Measurements from ENCODE around the gene ZNF438.
A peak's percentile ranks its signal among the peaks of the same experiment; 100 is the strongest.

ZNF438 gene, protein sequence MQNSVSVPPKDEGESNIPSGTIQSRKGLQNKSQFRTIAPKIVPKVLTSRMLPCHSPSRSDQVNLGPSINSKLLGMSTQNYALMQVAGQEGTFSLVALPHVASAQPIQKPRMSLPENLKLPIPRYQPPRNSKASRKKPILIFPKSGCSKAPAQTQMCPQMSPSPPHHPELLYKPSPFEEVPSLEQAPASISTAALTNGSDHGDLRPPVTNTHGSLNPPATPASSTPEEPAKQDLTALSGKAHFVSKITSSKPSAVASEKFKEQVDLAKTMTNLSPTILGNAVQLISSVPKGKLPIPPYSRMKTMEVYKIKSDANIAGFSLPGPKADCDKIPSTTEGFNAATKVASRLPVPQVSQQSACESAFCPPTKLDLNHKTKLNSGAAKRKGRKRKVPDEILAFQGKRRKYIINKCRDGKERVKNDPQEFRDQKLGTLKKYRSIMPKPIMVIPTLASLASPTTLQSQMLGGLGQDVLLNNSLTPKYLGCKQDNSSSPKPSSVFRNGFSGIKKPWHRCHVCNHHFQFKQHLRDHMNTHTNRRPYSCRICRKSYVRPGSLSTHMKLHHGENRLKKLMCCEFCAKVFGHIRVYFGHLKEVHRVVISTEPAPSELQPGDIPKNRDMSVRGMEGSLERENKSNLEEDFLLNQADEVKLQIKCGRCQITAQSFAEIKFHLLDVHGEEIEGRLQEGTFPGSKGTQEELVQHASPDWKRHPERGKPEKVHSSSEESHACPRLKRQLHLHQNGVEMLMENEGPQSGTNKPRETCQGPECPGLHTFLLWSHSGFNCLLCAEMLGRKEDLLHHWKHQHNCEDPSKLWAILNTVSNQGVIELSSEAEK

GRCh38 chr10:31031558-31032257 lies at the start of gene ZNF438:
ZNF438 (minus strand) TSS chr10:31031865; CDS start chr10:30877034, 154,831 bp downstream.
- peak within 1 kb of the TSS; percentile 91 to 97 (median 95) for H3K27ac ChIP-seq
- H3K36me3 ChIP-seq, result no peaks in the 10 kb centered on the region
- no peaks in the 10 kb centered on the region for H3K9me3 ChIP-seq (replicated peaks in 1 of 11)
- peak within 1 kb of the TSS; percentile 79 to 97 (median 92) for H3K4me2 ChIP-seq
- H4K20me1 ChIP-seq, result no peaks in the 10 kb centered on the region
- H3K9ac ChIP-seq, result peak within 1 kb of the TSS; percentile 81 to 94 (median 89)
- no peaks in the 10 kb centered on the region for H3K27me3 ChIP-seq
- TF ChIP-seq Cebpa-rat (IDR thresholded peaks at IDR 0.05), result no peak
- peaks cover 13 to 27% (median 16%) of the 10 kb centered on the region in 10 experiments for H3K4me1 ChIP-seq
- H3K4me3 ChIP-seq, result peak within 1 kb of the TSS; percentile 63 to 79 (median 68)

- Histone ChIP-seq H3K4me2 (no peak overlapping the region), H4K20me1 (no peaks in the 10 kb centered on the region), H3K9me3 (replicated peaks in 1 of 11) (no peaks in the 10 kb centered on the region), H3K4me3 (no peak overlapping the region), H3K27me3 (no peaks in the 10 kb centered on the region), H3K36me3 (no peaks in the 10 kb centered on the region), H3K27ac (no peak overlapping the region), H3K4me1 (no peaks in the 10 kb centered on the region), H3K9ac (no peak overlapping the region)
- TF ChIP-seq Cebpa-rat (IDR thresholded peaks at IDR 0.05), result no peak
Measured at GRCh38 chr10:31076610-31076988, 44.9 kb upstream of the ZNF438 start.

DNA sequence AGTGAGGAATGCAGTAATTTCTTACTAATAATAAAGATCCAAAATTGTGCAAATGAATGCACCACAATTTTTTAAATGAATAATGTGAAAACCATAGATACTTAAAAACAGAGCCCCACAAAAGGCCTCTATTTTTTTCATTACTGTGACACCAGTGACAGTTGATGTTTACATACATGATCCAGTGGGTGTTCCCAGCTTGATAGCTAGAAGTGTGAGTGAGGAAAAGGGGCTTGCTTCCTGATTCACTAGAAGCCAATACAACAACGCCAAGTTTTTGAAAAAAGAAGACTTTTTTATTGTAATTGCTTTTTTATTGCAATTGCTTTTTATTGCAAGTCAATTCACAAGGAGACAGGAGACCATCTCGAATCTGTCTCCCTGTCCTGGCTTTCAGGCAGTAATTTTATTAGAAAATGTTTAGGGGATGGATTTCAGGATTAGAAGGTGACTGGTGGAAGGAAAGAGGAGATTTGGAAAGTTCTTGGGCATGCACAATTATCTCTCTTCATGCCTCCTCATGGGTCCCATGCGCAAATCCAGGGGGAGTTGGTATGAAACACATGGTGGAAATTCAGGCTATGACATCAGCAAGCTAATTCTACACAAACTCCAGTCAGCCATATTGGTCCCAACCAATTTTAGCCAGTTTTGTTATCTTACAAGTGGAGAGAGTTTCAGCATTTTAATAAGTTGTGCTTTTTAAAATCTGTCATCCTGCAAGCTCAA lies 44.4 kb upstream of the ZNF438 start:
- Histone ChIP-seq H3K4me2 (no peak overlapping the region), H3K9ac (no peak overlapping the region), H3K27me3 (no peaks in the 10 kb centered on the region), H4K20me1 (no peaks in the 10 kb centered on the region), H3K27ac (no peak overlapping the region), H3K36me3 (no peaks in the 10 kb centered on the region), H3K4me1 (no peaks in the 10 kb centered on the region), H3K4me3 (no peak overlapping the region), H3K9me3 (replicated peaks in 1 of 11) (no peaks in the 10 kb centered on the region)
- no peak for TF ChIP-seq Cebpa-rat (IDR thresholded peaks at IDR 0.05)

DNA sequence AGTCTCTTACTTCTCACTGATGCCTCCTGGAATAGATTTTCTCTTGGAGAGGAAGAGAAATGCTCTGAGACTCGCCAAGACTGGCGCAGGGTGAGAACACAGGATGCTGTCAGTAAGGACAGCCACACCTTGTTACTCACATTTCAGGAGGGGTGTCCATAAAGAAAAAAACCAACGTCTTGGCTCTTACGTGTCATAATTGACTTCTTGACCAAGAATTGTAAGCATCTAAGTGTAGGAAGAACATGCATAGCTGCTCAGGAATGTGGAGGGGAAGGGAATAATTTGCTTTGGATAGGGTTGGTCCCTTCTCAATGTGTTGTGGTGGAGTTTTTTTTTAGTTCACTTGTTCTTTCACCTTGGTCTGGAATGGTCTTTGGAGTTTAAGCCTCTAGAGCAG lies 43.8 kb upstream of the ZNF438 start:
- TF ChIP-seq Cebpa-rat (IDR thresholded peaks at IDR 0.05), result no peak
- H3K27ac ChIP-seq, result no peak overlapping the region
- H3K9ac ChIP-seq, result no peak overlapping the region
- H3K4me1 ChIP-seq, result no peaks in the 10 kb centered on the region
- no peaks in the 10 kb centered on the region for H3K9me3 ChIP-seq (replicated peaks in 1 of 11)
- H3K4me3 ChIP-seq, result no peak overlapping the region
- no peaks in the 10 kb centered on the region for H3K27me3 ChIP-seq
- H3K36me3 ChIP-seq, result no peaks in the 10 kb centered on the region
- H3K4me2 ChIP-seq, result no peak overlapping the region
- H4K20me1 ChIP-seq, result no peaks in the 10 kb centered on the region

GRCh38 chr10:31074722-31075086 lies 43.0 kb upstream of the ZNF438 start:
- no peak for TF ChIP-seq Cebpa-rat (IDR thresholded peaks at IDR 0.05)
- H3K27ac ChIP-seq, result no peak overlapping the region

GRCh38 chr10:31073996-31074721 lies 42.5 kb upstream of the ZNF438 start:
- no peak overlapping the region for H3K9ac ChIP-seq

More at GRCh38 chr10:31074722-31075086, 43.0 kb upstream of the ZNF438 start:
- Histone ChIP-seq H3K4me3 (no peak overlapping the region), H4K20me1 (no peaks in the 10 kb centered on the region), H3K9ac (no peak overlapping the region), H3K4me1 (no peaks in the 10 kb centered on the region), H3K4me2 (no peak overlapping the region), H3K27me3 (no peaks in the 10 kb centered on the region), H3K36me3 (no peaks in the 10 kb centered on the region), H3K9me3 (replicated peaks in 1 of 11) (no peaks in the 10 kb centered on the region)

DNA sequence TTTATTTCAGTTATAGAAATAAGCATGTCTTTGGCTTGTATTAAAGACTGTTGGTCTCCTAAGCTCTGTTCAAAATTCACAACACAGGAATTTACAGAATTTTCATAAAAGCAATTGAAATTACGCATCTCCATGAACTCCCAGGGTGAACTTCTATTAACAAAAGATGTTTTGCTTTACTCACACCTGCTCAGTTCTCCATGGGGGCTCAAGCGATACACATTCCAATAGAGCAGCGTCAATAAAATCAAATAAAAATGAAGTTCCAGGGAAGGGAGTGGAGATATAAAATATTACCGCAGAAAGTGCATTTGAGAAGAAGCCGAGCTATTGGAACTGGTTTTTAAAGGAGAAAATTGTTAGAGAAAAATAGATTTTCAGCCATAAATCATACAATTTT lies 41.5 kb upstream of the ZNF438 start:
- no peaks in the 10 kb centered on the region for H3K4me1 ChIP-seq
- H3K9ac ChIP-seq, result no peak overlapping the region
- H3K4me3 ChIP-seq, result no peak overlapping the region

More at GRCh38 chr10:31073996-31074721, 42.5 kb upstream of the ZNF438 start:
- H3K27me3 ChIP-seq, result no peaks in the 10 kb centered on the region
- no peak overlapping the region for H3K4me3 ChIP-seq
- H3K4me1 ChIP-seq, result no peaks in the 10 kb centered on the region
- no peak for TF ChIP-seq Cebpa-rat (IDR thresholded peaks at IDR 0.05)
- H4K20me1 ChIP-seq, result no peaks in the 10 kb centered on the region
- no peak overlapping the region for H3K27ac ChIP-seq
- no peaks in the 10 kb centered on the region for H3K36me3 ChIP-seq
- no peak overlapping the region for H3K4me2 ChIP-seq
- H3K9me3 ChIP-seq (replicated peaks in 1 of 11), result no peaks in the 10 kb centered on the region

GRCh38 chr10:31072451-31072850 lies 40.8 kb upstream of the ZNF438 start:
- H3K4me3 ChIP-seq, result no peak overlapping the region
- no peak overlapping the region for H3K27ac ChIP-seq
- no peak for TF ChIP-seq Cebpa-rat (IDR thresholded peaks at IDR 0.05)
- H3K4me1 ChIP-seq, result no peaks in the 10 kb centered on the region
- H3K4me2 ChIP-seq, result no peak overlapping the region
- H3K9ac ChIP-seq, result no peak overlapping the region
- no peaks in the 10 kb centered on the region for H3K36me3 ChIP-seq
- H3K9me3 ChIP-seq (replicated peaks in 1 of 11), result 0 out of 22 replicates have a peak, but pooled peaks cover 0 to 2% (median 0%) of the 10 kb centered on the region in 11 experiments
- H3K27me3 ChIP-seq, result no peaks in the 10 kb centered on the region
- H4K20me1 ChIP-seq, result no peaks in the 10 kb centered on the region

More for the DNA sequence above, 41.5 kb upstream of the ZNF438 start:
- Histone ChIP-seq H3K4me2 (no peak overlapping the region), H3K36me3 (no peaks in the 10 kb centered on the region), H4K20me1 (no peaks in the 10 kb centered on the region), H3K27me3 (no peaks in the 10 kb centered on the region), H3K9me3 (replicated peaks in 1 of 11) (no peaks in the 10 kb centered on the region), H3K27ac (no peak overlapping the region)
- TF ChIP-seq Cebpa-rat (IDR thresholded peaks at IDR 0.05), result no peak

All from BLaER1 treated with 17β-estradiol and CSF1 and Interleukin-3, amounts not matched to agents 10 nM and 100 nM (cell line).